Right renal pelvis (tissue), 4 donors: ENCODE measurements around the gene TMED8. TPM values are rescaled to one million over a fixed set of nuclear protein-coding genes. Genes with fewer than 3 reads are reported as not detected.
"Not testable (repeated sequence)": the region's sequence is repeated elsewhere in the genome, so short reads cannot be mapped to it uniquely, and the experiment has no call there.

Experiments
- DNase-seq, 4 donors: peaks; one replicate each; pipeline ENCODE4 v3.0.0-alpha.2; 2013; ENCODE audit warnings: low read depth in 4 of 4, low spot score in 3 of 4, missing footprints in 1 of 4
- polyA plus RNA-seq, 4 donors: library from polyadenylated mRNA; unstranded; fragments of 120-200 nt; gene quantifications; one replicate each; pipeline ENCODE4 v1.2.1, GENCODE V29; 2013; ENCODE audit not compliant: insufficient read length in 4 of 4

The TMED8 gene
- polyA plus RNA-seq, 4 donors, result 20.2 to 24.9 (median 22.7) TPM

- no peak for DNase-seq
These were observed 7.6 kb downstream of the TMED8 start for GRCh38 chr14:77369285-77369684.

DNA sequence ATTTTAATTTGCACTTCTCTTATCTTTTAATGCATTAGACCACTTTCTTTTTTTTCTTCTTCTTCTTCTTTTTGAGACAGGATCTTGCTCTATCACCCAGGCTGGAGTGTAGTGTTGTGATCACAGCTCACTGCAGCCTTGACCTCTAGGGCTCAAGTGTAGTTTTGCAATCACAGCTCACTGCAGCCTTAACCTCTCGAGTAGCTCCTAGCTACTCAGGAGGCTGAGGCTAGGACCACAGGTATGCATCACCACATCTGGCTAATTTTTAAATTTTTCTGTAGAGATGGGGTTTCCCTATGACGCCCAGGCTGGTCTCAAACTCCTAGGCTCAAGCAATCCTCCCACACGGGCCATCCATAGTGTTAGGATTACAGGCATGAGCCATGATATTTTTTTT is 12.7 kb downstream of the TMED8 start:
- no peak for DNase-seq

- no peak for DNase-seq
These were observed 17.3 kb downstream of the TMED8 start for GRCh38 chr14:77359626-77360025.

- no peak for DNase-seq
These were observed 20.0 kb downstream of the TMED8 start for GRCh38 chr14:77356899-77357298.

DNA sequence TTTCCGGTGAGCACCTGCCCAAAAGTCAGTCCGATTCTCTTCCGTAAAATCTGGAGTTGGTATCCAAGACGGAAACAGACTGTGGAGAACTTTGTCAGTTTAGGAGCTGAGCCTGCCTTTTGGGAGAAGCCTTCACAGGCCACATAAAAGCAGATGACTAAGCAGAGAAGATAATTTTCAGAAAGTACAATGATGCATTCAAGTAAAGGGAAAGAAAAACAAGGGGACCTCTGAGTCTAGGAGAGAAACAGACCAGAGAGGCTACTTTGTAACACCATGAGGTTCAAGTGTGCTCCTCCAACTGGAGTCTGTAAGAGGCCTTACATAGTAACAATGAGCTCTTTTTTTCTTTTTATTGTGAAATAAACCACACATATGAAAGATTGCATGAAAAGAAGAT is 21.1 kb downstream of the TMED8 start:
- DNase-seq, result no peak

DNA sequence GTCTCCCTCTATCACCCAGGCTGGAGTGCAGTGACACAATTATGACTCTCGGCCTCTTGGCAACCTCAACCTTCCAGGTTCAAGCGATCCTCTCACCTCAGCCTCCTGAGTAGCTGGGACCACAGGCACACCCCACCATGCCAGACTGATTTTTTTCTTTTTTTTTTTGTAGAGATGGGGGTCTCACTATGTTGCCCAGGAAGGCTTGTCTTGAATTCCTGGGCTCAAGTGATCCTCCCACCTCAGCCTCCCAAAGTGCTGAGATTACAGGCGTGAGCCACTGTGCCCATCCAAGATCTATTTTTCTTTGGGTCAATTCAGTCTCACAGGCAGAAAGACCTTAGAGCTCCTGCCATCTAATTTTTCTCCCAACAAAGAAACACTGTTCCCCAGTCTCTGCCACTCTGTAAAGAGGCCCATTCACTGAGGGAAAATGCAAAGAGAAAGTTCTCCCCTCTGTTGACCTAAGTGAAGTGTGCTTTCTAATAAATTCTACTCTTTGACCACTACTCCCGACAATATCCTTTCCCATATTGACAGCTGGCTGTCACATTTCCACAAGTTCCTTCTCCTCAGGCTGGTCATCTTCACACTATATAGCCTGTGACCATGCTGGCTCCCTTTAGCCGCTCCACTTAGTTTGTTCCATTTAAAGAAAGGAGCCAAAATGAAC is 23.3 kb downstream of the TMED8 start:
- no peak for DNase-seq

GRCh38 chr14:77347751-77348150 is 29.1 kb downstream of the TMED8 start:
- DNase-seq, result peak in 2 of 4 donors; percentile 5 to 20

DNA sequence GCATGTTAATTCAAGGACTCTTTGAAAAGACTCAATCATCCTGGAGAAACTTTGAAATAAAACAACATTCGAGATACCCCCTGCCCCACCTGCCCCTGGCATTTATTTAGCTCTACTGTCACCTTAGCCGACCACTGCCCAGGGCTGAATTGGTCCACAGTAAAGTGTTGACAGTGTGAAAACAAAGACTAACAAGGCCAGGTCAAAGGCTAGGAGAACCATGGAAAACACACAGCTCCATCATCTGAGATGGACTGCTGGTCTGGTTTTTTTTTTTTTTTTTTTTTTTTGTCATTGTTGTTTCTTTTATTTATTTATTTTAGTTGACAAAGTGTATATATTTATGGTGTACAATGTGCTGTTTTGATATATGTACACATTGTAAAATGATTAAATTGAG is 30.4 kb downstream of the TMED8 start:
- DNase-seq, result no peak

GRCh38 chr14:77344377-77344996 is 32.4 kb downstream of the TMED8 start:
- DNase-seq, result no peak

GRCh38 chr14:77343662-77344061 is 33.2 kb downstream of the TMED8 start:
- DNase-seq, result no peak

- no peak for DNase-seq
These were observed 34.0 kb downstream of the TMED8 start for GRCh38 chr14:77342726-77343397.

- DNase-seq, result no peak
These were observed 36.5 kb downstream of the TMED8 start for GRCh38 chr14:77340389-77340788.

DNA sequence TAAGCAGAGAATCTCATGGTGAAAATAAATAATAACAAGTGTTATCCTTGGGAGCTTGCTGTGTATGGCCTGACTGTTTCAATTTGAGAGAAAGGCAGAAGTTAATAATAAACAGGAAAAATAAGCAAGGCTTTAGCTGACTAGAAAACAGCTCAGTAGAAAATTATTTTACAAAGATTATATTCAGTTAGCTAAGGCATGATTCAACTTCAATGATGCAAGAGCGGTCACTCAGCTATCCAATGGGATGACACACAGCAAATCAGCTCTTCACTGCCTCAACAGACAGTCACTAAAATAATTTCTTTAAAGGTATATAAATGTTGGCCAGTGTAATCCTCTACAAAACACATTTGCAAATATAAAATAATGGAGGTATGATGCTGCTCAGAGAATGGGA is 37.5 kb downstream of the TMED8 start:
- no peak for DNase-seq

DNA sequence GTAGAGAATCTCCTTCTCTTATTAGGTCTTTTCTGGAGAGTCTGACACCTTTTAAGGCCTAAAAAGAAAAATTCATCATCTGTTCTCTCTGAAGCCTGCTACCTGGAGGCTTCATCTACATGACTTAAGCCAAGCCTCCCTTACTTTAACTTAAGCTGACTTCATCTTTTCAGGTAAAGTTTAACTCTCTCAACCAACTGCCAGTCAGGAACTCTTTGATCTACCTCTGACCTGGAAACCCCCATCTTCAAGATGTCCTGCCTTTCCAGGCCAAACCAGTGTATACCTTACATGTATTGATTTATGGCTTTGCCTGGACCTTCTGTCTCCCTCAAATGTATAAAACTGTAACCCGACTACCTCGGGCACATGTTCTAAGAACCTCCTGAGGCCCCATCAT is 38.6 kb downstream of the TMED8 start:
- DNase-seq, result no peak

- DNase-seq, result no peak
These were observed 39.0 kb downstream of the TMED8 start for GRCh38 chr14:77337880-77338279.

DNA sequence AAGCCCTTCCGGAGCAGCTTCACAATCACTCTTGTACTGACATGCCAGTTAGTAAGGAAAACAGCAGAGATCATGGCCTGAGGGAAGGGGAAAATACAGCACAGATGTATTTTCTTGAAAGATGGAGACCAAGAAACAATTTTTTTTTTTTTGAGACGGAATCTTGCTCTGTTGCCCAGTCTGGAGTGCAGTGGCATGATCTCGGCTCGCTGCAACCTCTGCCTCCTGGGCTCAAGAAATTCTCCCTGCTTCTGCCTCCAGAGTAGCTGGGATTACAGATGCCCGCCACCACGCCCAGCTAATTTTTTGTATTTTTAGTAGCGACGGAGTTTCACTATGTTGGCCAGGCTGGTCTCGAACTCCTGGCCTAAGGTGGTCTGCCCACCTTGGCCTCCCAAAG is 39.6 kb downstream of the TMED8 start:
- DNase-seq, result not testable (repeated sequence)

- no peak for DNase-seq
These were observed 41.3 kb downstream of the TMED8 start for GRCh38 chr14:77335576-77335975.

GRCh38 chr14:77329872-77330271 is 47.0 kb downstream of the TMED8 start:
- DNase-seq, result no peak

GRCh38 chr14:77327111-77327510 is 49.8 kb downstream of the TMED8 start:
- DNase-seq, result no peak

GRCh38 chr14:77325746-77326094 is 51.2 kb downstream of the TMED8 start:
- no peak for DNase-seq

DNA sequence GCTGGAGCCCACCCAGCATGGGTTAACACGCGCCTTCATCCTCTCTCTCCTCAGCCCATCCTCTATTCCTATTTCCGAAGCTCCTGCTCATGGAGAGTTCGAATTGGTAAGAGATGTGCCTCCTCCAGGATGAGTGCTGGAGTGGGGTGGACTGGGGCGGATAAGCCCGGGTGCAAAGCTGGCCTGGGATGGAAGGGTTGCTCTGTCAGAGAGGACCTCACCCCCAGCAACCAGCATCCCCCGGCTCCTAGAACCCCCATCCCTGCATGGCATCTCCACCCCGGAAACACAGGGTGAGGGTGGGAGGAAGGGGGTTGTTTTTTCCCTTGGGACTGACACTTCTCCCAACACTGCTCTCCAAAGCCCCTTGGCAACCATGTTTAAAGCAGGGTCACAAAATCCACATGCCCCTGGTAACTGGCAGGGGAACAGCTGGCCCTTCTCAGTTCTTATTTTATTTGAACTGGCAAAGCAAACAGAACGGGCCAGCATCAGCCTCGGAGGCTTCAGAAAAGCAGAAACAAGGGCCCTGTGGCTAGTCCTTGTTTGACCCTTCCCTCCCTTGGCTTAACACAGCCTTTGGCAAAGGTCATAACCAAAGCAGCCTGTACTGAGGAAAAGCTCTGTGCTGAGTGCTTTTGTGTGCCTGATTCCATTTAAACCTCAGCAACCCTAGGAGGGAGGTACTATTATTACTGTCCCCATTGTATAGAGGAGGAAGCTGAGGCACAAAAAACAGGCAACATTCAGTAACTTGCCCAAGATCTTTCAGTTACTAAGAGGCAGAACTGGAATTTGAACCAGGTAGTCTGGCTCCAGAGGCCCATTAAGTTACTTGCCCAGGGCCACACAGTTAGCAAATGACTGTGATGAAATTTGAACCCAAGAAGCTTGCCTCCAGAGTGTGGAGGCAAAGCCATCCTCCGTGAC is 51.8 kb downstream of the TMED8 start:
- no peak for DNase-seq
